ENCODE results near the gene AURKA.

Gene AURKA

GRCh38 chr20:56430461-56430860 lies 38.4 kb upstream of the AURKA start:
- no peak overlapping the region for H3K9ac ChIP-seq (ENCODE audit: low read length)
- H3K79me2 ChIP-seq (ENCODE audit: insufficient read depth, low read length) = no peaks in the 10 kb centered on the region
- peak overlapping the region; percentile 54; the same call in 1 of the 2 replicates for H2AFZ ChIP-seq (ENCODE audit: low read length)
- no peak overlapping the region for H3K27ac ChIP-seq (ENCODE audit: low read depth, low read length, poor library complexity, severe bottlenecking)
- H3K4me1 ChIP-seq (ENCODE audit: insufficient read depth, low read length, severe bottlenecking) = peaks cover 11% of the 10 kb centered on the region
- no peaks in the 10 kb centered on the region for H3K36me3 ChIP-seq (ENCODE audit: insufficient read depth, low read length)
- TF ChIP-seq EZH2 (IDR thresholded peaks at IDR 0.05; ENCODE audit: borderline replicate concordance, low read length) (no peak), CTCF (IDR thresholded peaks at IDR 0.05; ENCODE audit: low read length) (no peak)
- no peaks in the 10 kb centered on the region for H3K27me3 ChIP-seq (ENCODE audit: insufficient read depth, low read length)
- H3K4me2 ChIP-seq (ENCODE audit: low read length) = no peak overlapping the region
- no peak overlapping the region for H3K4me3 ChIP-seq (ENCODE audit: low read depth, low read length, poor library complexity, severe bottlenecking)
- H4K20me1 ChIP-seq (ENCODE audit: insufficient read depth, low read length) = no peaks in the 10 kb centered on the region
- no peaks in the 10 kb centered on the region for H3F3A ChIP-seq (ENCODE audit: insufficient read depth, low read length)
- H3K9me3 ChIP-seq (ENCODE audit: low read length) = no peaks in the 10 kb centered on the region
- H3K9me2 ChIP-seq (ENCODE audit: low read depth, low read length) = no peaks in the 10 kb centered on the region

- Histone ChIP-seq H3K79me2 (ENCODE audit: insufficient read depth, low read length) (no peaks in the 10 kb centered on the region), H3K9ac (ENCODE audit: low read length) (no peak overlapping the region), H3K27me3 (ENCODE audit: insufficient read depth, low read length) (no peaks in the 10 kb centered on the region), H3K4me3 (ENCODE audit: low read depth, low read length, poor library complexity, severe bottlenecking) (no peak overlapping the region), H3F3A (ENCODE audit: insufficient read depth, low read length) (no peaks in the 10 kb centered on the region), H3K9me2 (ENCODE audit: low read depth, low read length) (no peaks in the 10 kb centered on the region), H3K9me3 (ENCODE audit: low read length) (no peaks in the 10 kb centered on the region), H4K20me1 (ENCODE audit: insufficient read depth, low read length) (no peaks in the 10 kb centered on the region), H3K4me1 (ENCODE audit: insufficient read depth, low read length, severe bottlenecking) (peaks cover 11% of the 10 kb centered on the region), H3K27ac (ENCODE audit: low read depth, low read length, poor library complexity, severe bottlenecking) (no peak overlapping the region), H2AFZ (ENCODE audit: low read length) (peak overlapping the region; percentile 54), H3K36me3 (ENCODE audit: insufficient read depth, low read length) (no peaks in the 10 kb centered on the region), H3K4me2 (ENCODE audit: low read length) (peak overlapping the region; percentile 27; the same call in 1 of the 2 replicates)
- TF ChIP-seq CTCF (IDR thresholded peaks at IDR 0.05; ENCODE audit: low read length) (no peak), EZH2 (IDR thresholded peaks at IDR 0.05; ENCODE audit: borderline replicate concordance, low read length) (no peak)
These were observed 37.9 kb upstream of the AURKA start for GRCh38 chr20:56429941-56430340.

GRCh38 chr20:56429502-56429901 lies 37.5 kb upstream of the AURKA start:
- Histone ChIP-seq H3K4me1 (ENCODE audit: insufficient read depth, low read length, severe bottlenecking) (peaks cover 11% of the 10 kb centered on the region), H3K4me3 (ENCODE audit: low read depth, low read length, poor library complexity, severe bottlenecking) (peak overlapping the region; percentile 20), H3K27ac (ENCODE audit: low read depth, low read length, poor library complexity, severe bottlenecking) (no peak overlapping the region), H3K9ac (ENCODE audit: low read length) (no peak overlapping the region), H4K20me1 (ENCODE audit: insufficient read depth, low read length) (no peaks in the 10 kb centered on the region), H3K36me3 (ENCODE audit: insufficient read depth, low read length) (no peaks in the 10 kb centered on the region), H3F3A (ENCODE audit: insufficient read depth, low read length) (no peaks in the 10 kb centered on the region), H3K9me3 (ENCODE audit: low read length) (no peaks in the 10 kb centered on the region), H2AFZ (ENCODE audit: low read length) (peak overlapping the region; percentile 54), H3K79me2 (ENCODE audit: insufficient read depth, low read length) (no peaks in the 10 kb centered on the region), H3K4me2 (ENCODE audit: low read length) (peak overlapping the region; percentile 27; the same call in 1 of the 2 replicates), H3K27me3 (ENCODE audit: insufficient read depth, low read length) (no peaks in the 10 kb centered on the region), H3K9me2 (ENCODE audit: low read depth, low read length) (no peaks in the 10 kb centered on the region)
- no peak for TF ChIP-seq EZH2 (IDR thresholded peaks at IDR 0.05; ENCODE audit: borderline replicate concordance, low read length)
- TF ChIP-seq CTCF (IDR thresholded peaks at IDR 0.05; ENCODE audit: low read length) = no peak

Measured in OCI-LY1 (cell line).